Transverse colon (tissue), 4 donors: ENCODE results near the gene NAP1L4. TPM values are rescaled to one million over a fixed set of nuclear protein-coding genes. Genes with fewer than 3 reads are reported as not detected.

Source experiments
- DNase-seq: peaks from one replicate; pipeline ENCODE4 v3.0.0-alpha.2; 2019
- H3K27ac ChIP-seq, 4 donors: fragments of 200-600 bp; sonication (generic); 2 replicates each; pipeline ENCODE4 v1.5.1; 2016 to 2018; ENCODE audit warnings: inconsistent platforms in 4 of 4
- H3K27me3 ChIP-seq: fragments of 200-600 bp; sonication (generic); 2 replicates; pipeline ENCODE4 v1.5.1; 2017; ENCODE audit warnings: inconsistent platforms
- H3K36me3 ChIP-seq, 4 donors: fragments of 200-600 bp; sonication (generic); 2 replicates each; pipeline ENCODE4 v1.5.1; 2017 to 2019; ENCODE audit warnings: inconsistent platforms in 4 of 4
- H3K4me1 ChIP-seq, 4 donors: fragments of 200-600 bp; sonication (generic); 2 replicates each; pipeline ENCODE4 v1.5.1; 2017 to 2020; ENCODE audit warnings: inconsistent platforms in 4 of 4
- H3K4me3 ChIP-seq, 4 donors: fragments of 200-600 bp; sonication (generic); 1 replicate in 1 of 4; 2 replicates in 3 of 4; pipeline versions ENCODE4 v1.5.1 to v1.6.1; 2017 to 2019; ENCODE audit warnings: inconsistent platforms in 4 of 4
- H3K9me3 ChIP-seq, 2 donors: fragments of 200-600 bp; sonication (generic); 2 replicates each; pipeline ENCODE4 v1.5.1; 2017 to 2019; ENCODE audit warnings: inconsistent platforms in 2 of 2
- CTCF ChIP-seq, 5 experiments: fragments of 200-600 bp in 3 of 5; fragments of 450-650 bp in 2 of 5; sonication (generic) in 3 of 5; IDR thresholded peaks; 1 replicate in 2 of 5; 2 replicates in 3 of 5; pipeline ENCODE4 v1.5.1; 2016 to 2017; ENCODE audit warnings: antibody characterized with exemption in 5 of 5, inconsistent platforms in 3 of 5, mild to moderate bottlenecking in 2 of 5, moderate library complexity in 1 of 5
- EP300 ChIP-seq: sonication (generic); formaldehyde crosslinking; IDR thresholded peaks from one replicate; pipeline ENCODE4 v1.6.1; 2017; ENCODE audit warnings: antibody characterized with exemption, low read depth
- POLR2A ChIP-seq: fragments of 450-650 bp; IDR thresholded peaks from one replicate; pipeline ENCODE4 v1.6.1; 2016; ENCODE audit warnings: antibody characterized with exemption, mild to moderate bottlenecking, moderate library complexity
- POLR2AphosphoS5 ChIP-seq, 3 donors: sonication (generic); formaldehyde crosslinking; IDR thresholded peaks; one replicate each; pipeline ENCODE4 v1.6.1; 2016; ENCODE audit warnings: antibody characterized with exemption in 3 of 3
- WGBS, 2 donors: methylation state at CpG; one replicate each; pipeline ENCODE4 v1.1.5; 2018; ENCODE audit warnings: low coverage in 1 of 2; 5-methylcytosine and 5-hydroxymethylcytosine counted together
- in situ Hi-C, 4 donors: fragments of 200-750 bp; cut with MboI; loops; one replicate each; pipeline versions ENCODE4 v1.15.0 to v1.15.1; 2017; ENCODE audit warnings: low sequenced_read_pairs in 3 of 4, low pct_ligation_motif_present in 1 of 4, low pct_unique_long_range_greater_than_20kb in 1 of 4
- intact Hi-C: fragments of 100-400 bp; cut with DNase I; formaldehyde crosslinking; loops from one replicate; pipeline ENCODE4 v1.15.1; 2023; ENCODE audit warnings: low total_unique reads
- total RNA-seq, 4 donors: library from RNA; depleted of rRNA; stranded (reverse); fragments of >200 nt; gene quantifications; one replicate each; pipeline ENCODE4 v1.1.0, GENCODE V29; 2016

The NAP1L4 gene
- total RNA-seq, 4 donors from 2014 or later, result 63.6 to 140 (median 111) TPM

GRCh38 chr11:2902784-2903671 is 89.1 kb downstream of the NAP1L4 start:
- in situ Hi-C loops, result no loop called here
- Histone ChIP-seq H3K4me3 (peak overlapping the region; percentile 39 to 66 (median 64)), H3K27me3 (no peaks in the 10 kb centered on the region), H3K27ac (peak overlapping the region; percentile 85 to 93 (median 92)), H3K4me1 (peaks cover 3 to 58% (median 22%) of the 10 kb centered on the region in 4 donors), H3K36me3 (no peaks in the 10 kb centered on the region), H3K9me3 (no peaks in the 10 kb centered on the region)
- TF ChIP-seq EP300 (no peak), CTCF (IDR thresholded peaks at IDR 0.05) (peak in 2 of 5 experiments; percentile 21 to 40), POLR2A (peak; percentile 46), POLR2AphosphoS5 (IDR thresholded peaks at IDR 0.05) (peak in 2 of 3 donors; percentile 64 to 65)
- 53% methylated on average over 22 of the region's 23 CpGs; no CpG with 5 or more reads in 1 of the 2 donors for WGBS, 2 donors
- peak; percentile 82 for DNase-seq
- intact Hi-C loops, result no loop called here

GRCh38 chr11:2901854-2902783 is 90.0 kb downstream of the NAP1L4 start:
- peak overlapping the region; percentile 39 to 66 (median 64) for H3K4me3 ChIP-seq
- no peaks in the 10 kb centered on the region for H3K36me3 ChIP-seq
- in situ Hi-C loops (no loop called here), intact Hi-C loops (no loop called here)
- no peaks in the 10 kb centered on the region for H3K27me3 ChIP-seq
- no peaks in the 10 kb centered on the region for H3K9me3 ChIP-seq
- H3K4me1 ChIP-seq, result peaks cover 3 to 60% (median 22%) of the 10 kb centered on the region in 4 donors
- 0 to 5% methylated on average over 2 to 43 of the region's 58 CpGs for WGBS, 2 donors
- peak; percentile 59 for TF ChIP-seq EP300
- peak; percentile 68 to 95 (median 93) for TF ChIP-seq POLR2AphosphoS5 (IDR thresholded peaks at IDR 0.05)
- no peak for TF ChIP-seq CTCF (IDR thresholded peaks at IDR 0.05)
- TF ChIP-seq POLR2A, result peak; percentile 94
- DNase-seq, result peak; percentile 99
- H3K27ac ChIP-seq, result peak overlapping the region; percentile 85 to 93 (median 92)

- 89% methylated on average over 16 of the region's 16 CpGs; no CpG with 5 or more reads in 1 of the 2 donors for WGBS, 2 donors
- DNase-seq, result no peak
- Histone ChIP-seq H3K27me3 (no peaks in the 10 kb centered on the region), H3K9me3 (no peaks in the 10 kb centered on the region), H3K36me3 (no peaks in the 10 kb centered on the region), H3K4me3 (peak overlapping the region in 3 of 4 donors; percentile 63 to 66 (median 64)), H3K4me1 (peaks cover 3 to 60% (median 22%) of the 10 kb centered on the region in 4 donors), H3K27ac (peak overlapping the region; percentile 85 to 93 (median 92))
- in situ Hi-C loops (no loop called here), intact Hi-C loops (no loop called here)
- no peak for TF ChIP-seq POLR2AphosphoS5 (IDR thresholded peaks at IDR 0.05)
- no peak for TF ChIP-seq EP300
- no peak for TF ChIP-seq CTCF (IDR thresholded peaks at IDR 0.05)
- no peak for TF ChIP-seq POLR2A
Observed at GRCh38 chr11:2901196-2901796, 90.8 kb downstream of the NAP1L4 start.
